ENCODE measurements around the gene STK24. TPM values are rescaled to one million over a fixed set of nuclear protein-coding genes. Genes with fewer than 3 reads are reported as not detected.

Gene STK24
- total and polyA plus RNA-seq, 2 of the 8 experiments (the other 6 are each of a cell fraction or from before 2014, with no cell fraction given), result 62.8 to 143 TPM

DNA sequence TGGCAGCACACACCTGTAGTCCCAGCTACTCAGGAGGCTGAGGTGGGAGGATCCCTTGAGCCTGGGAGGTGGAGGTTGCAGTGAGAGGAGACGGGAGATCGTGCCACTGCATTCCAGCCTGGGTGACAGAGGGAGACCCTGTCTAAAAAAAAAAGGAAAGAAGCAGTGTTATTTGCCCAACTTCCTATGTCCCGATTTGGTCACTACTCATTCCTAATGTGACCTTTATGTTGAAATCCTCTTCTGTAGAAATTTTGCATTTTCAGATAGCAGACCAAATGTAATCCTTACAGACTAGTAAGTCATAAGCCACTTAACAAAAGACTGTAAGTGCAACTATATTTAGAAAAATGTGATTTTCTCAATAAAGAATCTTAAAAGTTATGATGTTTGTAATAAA is 18.2 kb upstream of the STK24 start (continued):
- TF ChIP-seq NANOG (IDR thresholded peaks at IDR 0.05; ENCODE audit: insufficient read depth, low read depth, low read length, poor library complexity, severe bottlenecking), result no peak
- TF ChIP-seq, protein P1, sequence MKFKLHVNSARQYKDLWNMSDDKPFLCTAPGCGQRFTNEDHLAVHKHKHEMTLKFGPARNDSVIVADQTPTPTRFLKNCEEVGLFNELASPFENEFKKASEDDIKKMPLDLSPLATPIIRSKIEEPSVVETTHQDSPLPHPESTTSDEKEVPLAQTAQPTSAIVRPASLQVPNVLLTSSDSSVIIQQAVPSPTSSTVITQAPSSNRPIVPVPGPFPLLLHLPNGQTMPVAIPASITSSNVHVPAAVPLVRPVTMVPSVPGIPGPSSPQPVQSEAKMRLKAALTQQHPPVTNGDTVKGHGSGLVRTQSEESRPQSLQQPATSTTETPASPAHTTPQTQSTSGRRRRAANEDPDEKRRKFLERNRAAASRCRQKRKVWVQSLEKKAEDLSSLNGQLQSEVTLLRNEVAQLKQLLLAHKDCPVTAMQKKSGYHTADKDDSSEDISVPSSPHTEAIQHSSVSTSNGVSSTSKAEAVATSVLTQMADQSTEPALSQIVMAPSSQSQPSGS (IDR thresholded peaks at IDR 0.05; ENCODE audit: low read length), result no peak
